Upper lobe of left lung (tissue), 6 donors: ENCODE measurements around the gene APOC4. TPM values are rescaled to one million over a fixed set of nuclear protein-coding genes. Genes with fewer than 3 reads are reported as not detected.

ENCODE experiments used
- ATAC-seq, 2 donors: fragments of 200-7000 bp; cut with Tn5 transposase; one replicate each; pipeline ENCODE4 v1.9.1; 2022; ENCODE audit warnings: mild to moderate bottlenecking in 2 of 2, moderate library complexity in 2 of 2; ENCODE audit not compliant: low FRiP score in 2 of 2
- DNase-seq, 2 donors: peaks; one replicate each; pipeline ENCODE4 v3.0.0-alpha.2; 2019 to 2020
- H3K27ac ChIP-seq, 4 donors: fragments of 200-600 bp; sonication (generic); one replicate each; pipeline ENCODE4 v1.5.1; 2016 to 2019
- H3K27me3 ChIP-seq, 4 donors: fragments of 200-600 bp; sonication (generic); one replicate each; pipeline ENCODE4 v1.5.1; 2017 to 2019
- H3K36me3 ChIP-seq, 4 donors: fragments of 200-600 bp; sonication (generic); one replicate each; pipeline ENCODE4 v1.5.1; 2016 to 2019
- H3K4me1 ChIP-seq, 4 donors: fragments of 200-600 bp; sonication (generic); one replicate each; pipeline ENCODE4 v1.5.1; 2018 to 2019
- H3K4me3 ChIP-seq, 4 donors: fragments of 200-600 bp; sonication (generic); one replicate each; pipeline ENCODE4 v1.5.1; 2017 to 2019; ENCODE audit warnings: mild to moderate bottlenecking in 2 of 4, moderate library complexity in 1 of 4
- H3K9me3 ChIP-seq, 4 donors: fragments of 200-600 bp; sonication (generic); one replicate each; pipeline ENCODE4 v1.5.1; 2018 to 2019
- CTCF ChIP-seq, 6 experiments: fragments of 450-650 bp in 4 of 6; fragments of 200-600 bp in 2 of 6; sonication (generic) in 2 of 6; IDR thresholded peaks; one replicate each; pipeline ENCODE4 v1.5.1; 2016 to 2019; ENCODE audit warnings: antibody characterized with exemption in 6 of 6
- EP300 ChIP-seq, 4 donors: sonication (generic); formaldehyde crosslinking; IDR thresholded peaks; one replicate each; pipeline ENCODE4 v1.5.1; 2017; ENCODE audit warnings: antibody characterized with exemption in 4 of 4, control low read depth in 2 of 4
- POLR2A ChIP-seq, 4 donors: fragments of 450-650 bp; IDR thresholded peaks; one replicate each; pipeline ENCODE4 v1.5.1; 2016 to 2017; ENCODE audit warnings: antibody characterized with exemption in 4 of 4, mild to moderate bottlenecking in 2 of 4
- POLR2AphosphoS5 ChIP-seq, 2 donors: sonication (generic); formaldehyde crosslinking; IDR thresholded peaks; one replicate each; pipeline ENCODE4 v1.5.1; 2017; ENCODE audit warnings: antibody characterized with exemption in 2 of 2
- WGBS, 2 donors: methylation state at CpG; one replicate each; pipeline ENCODE4 v1.1.5; 2017 to 2018; 5-methylcytosine and 5-hydroxymethylcytosine counted together
- total RNA-seq, 6 donors: library from RNA; depleted of rRNA in 4 of 6; stranded (reverse); fragments of >200 nt in 4 of 6; gene quantifications; one replicate each; pipeline versions ENCODE4 v1.1.0 to v1.2.1, GENCODE V29; 2016 to 2021
- donor health status: DM: no; HTN: no; CAD: no; lungs with moderate emphysema.
- donor health status: DM: no; HTN: yes; CAD: no; lungs with severe emphysema.

APOC4 gene
- total RNA-seq, 6 donors from 2014 or later, result 0.49 to 2.7 TPM; not detected in 4

- DNase-seq (no peak), ATAC-seq (no peak)
- Histone ChIP-seq H3K36me3 (peaks cover 7 to 35% (median 31%) of the 10 kb centered on the region in 4 donors), H3K27ac (no peak overlapping the region), H3K4me3 (no peak overlapping the region), H3K27me3 (peaks cover 0 to 15% (median 3%) of the 10 kb centered on the region in 4 donors), H3K9me3 (no peaks in the 10 kb centered on the region), H3K4me1 (peaks cover 6 to 30% (median 7%) of the 10 kb centered on the region in 4 donors)
- 76 to 83% methylated on average over 7 to 12 of the region's 12 CpGs for WGBS, 2 donors
- TF ChIP-seq POLR2A (IDR thresholded peaks at IDR 0.05) (no peak), CTCF (IDR thresholded peaks at IDR 0.05) (no peak), POLR2AphosphoS5 (IDR thresholded peaks at IDR 0.05) (no peak), EP300 (IDR thresholded peaks at IDR 0.05) (no peak)
Observed at GRCh38 chr19:44904426-44904994, 37.5 kb upstream of the APOC4 start.

DNA sequence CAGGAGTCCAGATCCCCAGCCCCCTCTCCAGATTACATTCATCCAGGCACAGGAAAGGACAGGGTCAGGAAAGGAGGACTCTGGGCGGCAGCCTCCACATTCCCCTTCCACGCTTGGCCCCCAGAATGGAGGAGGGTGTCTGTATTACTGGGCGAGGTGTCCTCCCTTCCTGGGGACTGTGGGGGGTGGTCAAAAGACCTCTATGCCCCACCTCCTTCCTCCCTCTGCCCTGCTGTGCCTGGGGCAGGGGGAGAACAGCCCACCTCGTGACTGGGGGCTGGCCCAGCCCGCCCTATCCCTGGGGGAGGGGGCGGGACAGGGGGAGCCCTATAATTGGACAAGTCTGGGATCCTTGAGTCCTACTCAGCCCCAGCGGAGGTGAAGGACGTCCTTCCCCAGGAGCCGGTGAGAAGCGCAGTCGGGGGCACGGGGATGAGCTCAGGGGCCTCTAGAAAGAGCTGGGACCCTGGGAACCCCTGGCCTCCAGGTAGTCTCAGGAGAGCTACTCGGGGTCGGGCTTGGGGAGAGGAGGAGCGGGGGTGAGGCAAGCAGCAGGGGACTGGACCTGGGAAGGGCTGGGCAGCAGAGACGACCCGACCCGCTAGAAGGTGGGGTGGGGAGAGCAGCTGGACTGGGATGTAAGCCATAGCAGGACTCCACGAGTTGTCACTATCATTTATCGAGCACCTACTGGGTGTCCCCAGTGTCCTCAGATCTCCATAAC is 36.4 kb upstream of the APOC4 start, which contains the start of gene APOE:
APOE (plus strand) TSS at position 360 of the 724 bp plus-strand sequence. CDS start 829 bp downstream, outside the sequence.
- ATAC-seq, result peak in 1 of 2 donors; percentile 2
- Histone ChIP-seq H3K9me3 (no peaks in the 10 kb centered on the region), H3K27ac (peak within 1 kb of the TSS in 2 of 4 donors; percentile 36 to 79), H3K27me3 (peaks cover 0 to 15% (median 3%) of the 10 kb centered on the region in 4 donors), H3K4me1 (peaks cover 6 to 30% (median 7%) of the 10 kb centered on the region in 4 donors), H3K36me3 (peaks cover 7 to 27% (median 24%) of the 10 kb centered on the region in 4 donors), H3K4me3 (peak within 1 kb of the TSS in 3 of 4 donors; percentile 29 to 47 (median 37))
- TF ChIP-seq POLR2A (IDR thresholded peaks at IDR 0.05) (peak in 1 of 4 donors; percentile 77), POLR2AphosphoS5 (IDR thresholded peaks at IDR 0.05) (no peak), CTCF (IDR thresholded peaks at IDR 0.05) (no peak), EP300 (IDR thresholded peaks at IDR 0.05) (no peak)
- WGBS, 2 donors, result 5 to 6% methylated on average over 14 to 20 of the region's 20 CpGs
- no peak for DNase-seq

GRCh38 chr19:44907613-44908012 is 34.4 kb upstream of the APOC4 start:
- Histone ChIP-seq H3K27ac (peak overlapping the region in 1 of 4 donors; percentile 15), H3K4me1 (peaks cover 6 to 41% (median 15%) of the 10 kb centered on the region in 4 donors), H3K36me3 (peaks cover 0 to 8% (median 7%) of the 10 kb centered on the region in 4 donors), H3K4me3 (peak overlapping the region in 1 of 4 donors; percentile 47), H3K9me3 (no peaks in the 10 kb centered on the region), H3K27me3 (peaks cover 0 to 15% (median 3%) of the 10 kb centered on the region in 4 donors)
- TF ChIP-seq POLR2AphosphoS5 (IDR thresholded peaks at IDR 0.05) (no peak), POLR2A (IDR thresholded peaks at IDR 0.05) (no peak), EP300 (IDR thresholded peaks at IDR 0.05) (no peak), CTCF (IDR thresholded peaks at IDR 0.05) (no peak)
- WGBS, 2 donors, result 92 to 93% methylated on average over 6 to 11 of the region's 12 CpGs
- no peak for ATAC-seq
- no peak for DNase-seq

DNA sequence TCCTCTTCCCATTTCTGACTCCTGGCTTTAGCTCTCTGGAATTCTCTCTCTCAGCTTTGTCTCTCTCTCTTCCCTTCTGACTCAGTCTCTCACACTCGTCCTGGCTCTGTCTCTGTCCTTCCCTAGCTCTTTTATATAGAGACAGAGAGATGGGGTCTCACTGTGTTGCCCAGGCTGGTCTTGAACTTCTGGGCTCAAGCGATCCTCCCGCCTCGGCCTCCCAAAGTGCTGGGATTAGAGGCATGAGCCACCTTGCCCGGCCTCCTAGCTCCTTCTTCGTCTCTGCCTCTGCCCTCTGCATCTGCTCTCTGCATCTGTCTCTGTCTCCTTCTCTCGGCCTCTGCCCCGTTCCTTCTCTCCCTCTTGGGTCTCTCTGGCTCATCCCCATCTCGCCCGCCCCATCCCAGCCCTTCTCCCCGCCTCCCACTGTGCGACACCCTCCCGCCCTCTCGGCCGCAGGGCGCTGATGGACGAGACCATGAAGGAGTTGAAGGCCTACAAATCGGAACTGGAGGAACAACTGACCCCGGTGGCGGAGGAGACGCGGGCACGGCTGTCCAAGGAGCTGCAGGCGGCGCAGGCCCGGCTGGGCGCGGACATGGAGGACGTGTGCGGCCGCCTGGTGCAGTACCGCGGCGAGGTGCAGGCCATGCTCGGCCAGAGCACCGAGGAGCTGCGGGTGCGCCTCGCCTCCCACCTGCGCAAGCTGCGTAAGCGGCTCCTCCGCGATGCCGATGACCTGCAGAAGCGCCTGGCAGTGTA is 33.8 kb upstream of the APOC4 start:
- TF ChIP-seq POLR2AphosphoS5 (IDR thresholded peaks at IDR 0.05) (no peak), POLR2A (IDR thresholded peaks at IDR 0.05) (no peak), EP300 (IDR thresholded peaks at IDR 0.05) (no peak), CTCF (IDR thresholded peaks at IDR 0.05) (no peak)
- Histone ChIP-seq H3K4me3 (peak overlapping the region in 1 of 4 donors; percentile 47), H3K27me3 (peaks cover 0 to 15% (median 3%) of the 10 kb centered on the region in 4 donors), H3K36me3 (peaks cover 0 to 1% (median under 1%) of the 10 kb centered on the region in 4 donors), H3K4me1 (peaks cover 8 to 40% (median 17%) of the 10 kb centered on the region in 4 donors), H3K27ac (peak overlapping the region in 1 of 4 donors; percentile 15), H3K9me3 (no peaks in the 10 kb centered on the region)
- 93 to 95% methylated on average over 37 to 46 of the region's 46 CpGs for WGBS, 2 donors
- DNase-seq (no peak), ATAC-seq (no peak)
